Upper lobe of left lung (tissue), 4 donors: Measurements from ENCODE around the gene CRK.

Experiments
- EP300 ChIP-seq, 4 donors: sonication (generic); formaldehyde crosslinking; IDR thresholded peaks; one replicate each; pipeline ENCODE4 v1.5.1; 2017; ENCODE audit warnings: antibody characterized with exemption in 4 of 4, control low read depth in 2 of 4
- POLR2A ChIP-seq, 4 donors: fragments of 450-650 bp; IDR thresholded peaks; one replicate each; pipeline ENCODE4 v1.5.1; 2016 to 2017; ENCODE audit warnings: antibody characterized with exemption in 4 of 4, mild to moderate bottlenecking in 2 of 4
- POLR2AphosphoS5 ChIP-seq, 2 donors: sonication (generic); formaldehyde crosslinking; IDR thresholded peaks; one replicate each; pipeline ENCODE4 v1.5.1; 2017; ENCODE audit warnings: antibody characterized with exemption in 2 of 2
- TF ChIP-seq, protein P1 (sequence below), 6 experiments: fragments of 450-650 bp in 4 of 6; fragments of 200-600 bp in 2 of 6; sonication (generic) in 2 of 6; IDR thresholded peaks; one replicate each; pipeline ENCODE4 v1.5.1; 2016 to 2019; ENCODE audit warnings: antibody characterized with exemption in 6 of 6

GRCh38 chr17:1402262-1402586 lies 53.8 kb downstream of the CRK start:
- TF ChIP-seq, protein P1, sequence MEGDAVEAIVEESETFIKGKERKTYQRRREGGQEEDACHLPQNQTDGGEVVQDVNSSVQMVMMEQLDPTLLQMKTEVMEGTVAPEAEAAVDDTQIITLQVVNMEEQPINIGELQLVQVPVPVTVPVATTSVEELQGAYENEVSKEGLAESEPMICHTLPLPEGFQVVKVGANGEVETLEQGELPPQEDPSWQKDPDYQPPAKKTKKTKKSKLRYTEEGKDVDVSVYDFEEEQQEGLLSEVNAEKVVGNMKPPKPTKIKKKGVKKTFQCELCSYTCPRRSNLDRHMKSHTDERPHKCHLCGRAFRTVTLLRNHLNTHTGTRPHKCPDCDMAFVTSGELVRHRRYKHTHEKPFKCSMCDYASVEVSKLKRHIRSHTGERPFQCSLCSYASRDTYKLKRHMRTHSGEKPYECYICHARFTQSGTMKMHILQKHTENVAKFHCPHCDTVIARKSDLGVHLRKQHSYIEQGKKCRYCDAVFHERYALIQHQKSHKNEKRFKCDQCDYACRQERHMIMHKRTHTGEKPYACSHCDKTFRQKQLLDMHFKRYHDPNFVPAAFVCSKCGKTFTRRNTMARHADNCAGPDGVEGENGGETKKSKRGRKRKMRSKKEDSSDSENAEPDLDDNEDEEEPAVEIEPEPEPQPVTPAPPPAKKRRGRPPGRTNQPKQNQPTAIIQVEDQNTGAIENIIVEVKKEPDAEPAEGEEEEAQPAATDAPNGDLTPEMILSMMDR (IDR thresholded peaks at IDR 0.05) = no peak
- TF ChIP-seq POLR2AphosphoS5 (IDR thresholded peaks at IDR 0.05) (no peak), EP300 (IDR thresholded peaks at IDR 0.05) (no peak), POLR2A (IDR thresholded peaks at IDR 0.05) (no peak)
